GM12892 (cell line): ENCODE measurements around the gene POTEF.
"Not testable (repeated sequence)": the region's sequence is repeated elsewhere in the genome, so short reads cannot be mapped to it uniquely, and the experiment has no call there.

Source experiments
- DNase-seq: peaks from one replicate; pipeline ENCODE4 v3.0.0; 2011; ENCODE audit not compliant: insufficient read length
- FAIRE-seq: peaks from 2 replicates; lab custom pipeline; 2011; peaks lifted over from hg19 to GRCh38; lab: Jason Lieb, UNC

POTEF gene

GRCh38 chr2:130025931-130026330 is 103.1 kb downstream of the POTEF start:
- not testable (repeated sequence) for FAIRE-seq, DNase-seq
